ENCODE measurements around the gene MYBPC2.

MYBPC2 gene

DNA sequence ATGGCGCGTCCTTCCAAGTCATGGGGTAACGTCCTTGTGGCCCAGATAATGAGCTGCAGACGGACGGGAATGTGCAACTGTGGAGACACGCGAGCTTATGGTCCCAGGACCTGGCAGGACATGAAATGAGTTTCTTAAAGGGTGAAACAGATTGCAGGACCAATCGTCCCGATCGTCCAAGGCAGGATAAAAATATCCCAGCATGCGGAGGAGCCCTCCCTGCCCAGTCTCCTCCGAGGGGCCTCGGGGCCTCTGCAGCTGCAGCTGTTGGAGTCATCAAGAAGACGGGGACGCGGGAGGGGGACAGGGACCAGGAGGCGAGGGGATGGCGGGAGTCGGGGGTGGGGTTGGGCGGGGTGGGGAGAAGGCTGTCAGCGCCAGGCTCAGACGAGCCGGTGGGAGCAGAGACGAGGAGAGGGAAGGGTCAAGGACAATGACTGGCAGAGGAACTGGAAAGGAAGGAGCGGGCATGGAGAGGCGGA is 58.3 kb downstream of the MYBPC2 start:
- no peak for TF ChIP-seq CTCF (IDR thresholded peaks at IDR 0.05)
- no peak for TF ChIP-seq ZFX (IDR thresholded peaks at IDR 0.05; ENCODE audit: borderline replicate concordance)
- H3K27ac ChIP-seq, result no peak overlapping the region

DNA sequence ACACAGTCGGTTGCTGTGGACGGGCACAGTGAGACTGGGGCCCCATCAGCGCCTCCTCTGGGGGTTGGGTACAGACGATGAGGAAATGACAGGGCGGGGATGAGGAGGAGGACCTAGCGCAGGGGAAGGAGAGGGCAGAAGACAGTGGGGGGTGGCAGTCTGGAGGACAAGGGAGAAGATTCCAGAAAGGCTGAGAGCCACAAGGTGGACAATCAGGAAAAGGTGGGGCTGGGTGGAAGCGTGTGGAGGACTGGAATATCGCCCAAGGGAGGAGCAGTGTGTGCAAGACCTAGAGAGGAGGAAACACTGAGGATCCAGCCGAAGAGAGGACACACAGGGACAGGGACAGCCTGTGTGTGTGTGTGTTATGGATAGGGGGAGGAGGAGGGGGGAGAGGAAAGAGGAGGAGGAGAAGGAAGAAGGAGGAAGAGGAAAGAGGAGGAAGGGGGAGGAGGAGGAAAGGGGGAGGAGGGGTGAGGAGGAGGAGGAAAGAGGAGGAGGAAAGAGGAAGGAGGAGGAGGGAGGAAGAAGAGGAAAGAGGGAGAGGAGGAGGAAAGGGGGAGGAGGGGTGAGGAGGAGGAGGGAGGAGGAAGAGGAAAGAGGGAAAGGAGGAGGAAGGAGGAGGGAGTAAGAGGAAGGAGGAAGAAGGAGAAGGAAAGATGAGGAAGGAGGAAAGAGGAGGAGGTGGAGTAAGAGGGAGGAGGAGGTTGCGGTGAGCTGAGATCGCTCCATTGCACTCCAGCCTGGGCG is 59.8 kb downstream of the MYBPC2 start:
- H3K27ac ChIP-seq, result no peak overlapping the region
- TF ChIP-seq ZFX (IDR thresholded peaks at IDR 0.05; ENCODE audit: borderline replicate concordance) (no peak), CTCF (IDR thresholded peaks at IDR 0.05) (no peak)

DNA sequence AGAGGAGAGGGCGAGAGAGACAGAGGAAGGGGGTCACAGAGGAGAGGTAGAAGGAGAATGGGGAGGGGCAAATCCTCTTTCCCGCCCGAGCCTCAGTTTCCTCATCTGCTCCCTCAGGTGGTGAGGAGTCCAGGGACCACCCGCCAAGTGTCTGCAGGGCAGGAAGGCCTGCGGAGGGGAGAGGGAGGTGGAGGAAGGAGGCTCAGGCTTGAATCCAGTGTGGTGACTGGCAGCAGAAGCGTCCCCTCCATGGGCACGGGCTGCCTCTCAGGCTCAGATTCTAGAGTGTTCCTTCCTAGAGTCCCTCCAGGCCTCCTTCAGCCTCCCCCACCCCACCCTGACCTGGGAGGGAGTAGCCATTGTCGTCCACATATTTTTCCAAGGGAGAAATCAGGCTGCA is 60.5 kb downstream of the MYBPC2 start:
- TF ChIP-seq CTCF (IDR thresholded peaks at IDR 0.05) (no peak), ZFX (IDR thresholded peaks at IDR 0.05; ENCODE audit: borderline replicate concordance) (no peak)
- H3K27ac ChIP-seq, result no peak overlapping the region

GRCh38 chr19:50494186-50495019 is 61.7 kb downstream of the MYBPC2 start:
- TF ChIP-seq CTCF (IDR thresholded peaks at IDR 0.05) (no peak), ZFX (IDR thresholded peaks at IDR 0.05; ENCODE audit: borderline replicate concordance) (no peak)
- no peak overlapping the region for H3K27ac ChIP-seq

DNA sequence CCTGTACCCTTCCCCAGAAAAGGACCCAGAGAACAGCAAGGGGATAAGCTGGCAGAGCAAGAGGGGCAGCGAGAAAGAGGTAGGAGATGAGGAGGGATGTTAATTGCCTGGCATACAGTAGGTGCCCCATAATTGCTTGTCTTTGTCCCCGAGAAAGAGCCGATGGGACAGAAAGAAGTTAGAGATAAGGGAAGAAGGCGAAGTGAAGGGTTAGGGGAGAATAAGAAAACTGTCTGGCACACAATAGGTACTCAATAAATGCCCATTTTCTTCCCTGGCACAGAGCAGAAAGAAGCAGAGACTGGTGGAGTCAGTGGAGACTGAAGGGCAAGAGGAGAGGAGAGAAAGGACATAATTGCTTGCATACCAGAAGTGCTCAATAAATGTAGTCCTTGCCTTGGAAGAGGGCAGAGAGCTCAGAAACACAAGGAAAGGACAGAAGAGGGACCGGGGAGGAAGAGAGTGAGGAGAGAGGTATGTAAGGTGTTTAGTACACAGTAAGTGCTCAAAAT is 62.4 kb downstream of the MYBPC2 start:
- no peak overlapping the region for H3K27ac ChIP-seq
- no peak for TF ChIP-seq CTCF (IDR thresholded peaks at IDR 0.05)
- TF ChIP-seq ZFX (IDR thresholded peaks at IDR 0.05; ENCODE audit: borderline replicate concordance), result no peak

DNA sequence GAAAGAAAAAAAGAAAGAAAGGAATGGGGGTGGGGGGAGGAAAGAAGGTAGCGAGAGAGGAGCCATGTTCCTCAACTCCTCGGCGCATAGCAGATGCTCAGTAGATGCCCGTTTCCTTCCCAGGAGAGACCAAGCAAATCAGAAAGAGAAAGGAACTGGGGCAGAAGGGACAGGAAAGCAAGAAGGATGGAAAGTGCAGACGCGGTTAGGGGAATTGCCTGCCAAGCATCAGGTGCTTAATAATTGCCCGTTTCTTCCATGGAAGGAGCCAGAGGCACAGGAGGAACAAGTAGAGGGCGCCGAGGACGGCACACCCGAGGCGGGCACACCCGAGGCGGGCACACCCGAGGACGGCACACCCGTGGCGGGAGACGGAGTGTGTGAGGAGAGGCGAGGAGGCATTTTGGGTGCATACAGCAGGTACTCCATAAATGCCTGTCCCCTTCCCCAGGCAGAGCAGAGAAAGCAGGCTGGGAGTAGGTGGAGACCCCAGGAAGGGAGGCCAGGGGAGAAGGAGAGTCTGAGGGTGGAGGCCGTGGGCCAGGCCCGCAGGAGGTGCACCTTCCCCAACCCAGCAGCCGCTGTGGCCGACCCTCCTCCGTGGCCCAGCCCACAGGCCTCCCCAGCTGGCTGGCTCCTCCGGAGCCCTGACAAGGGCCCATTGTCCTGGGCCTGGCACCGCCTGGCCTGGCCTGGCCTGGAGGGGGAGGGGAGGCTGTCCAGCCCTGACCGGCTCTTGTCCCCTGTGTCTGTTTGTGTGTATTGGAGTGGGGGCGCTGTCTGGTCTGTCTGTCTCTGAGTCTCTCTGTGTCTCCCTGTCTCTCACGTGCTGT is 63.7 kb downstream of the MYBPC2 start:
- TF ChIP-seq CTCF (IDR thresholded peaks at IDR 0.05) (no peak), ZFX (IDR thresholded peaks at IDR 0.05; ENCODE audit: borderline replicate concordance) (no peak)
- no peak overlapping the region for H3K27ac ChIP-seq

Data from 22Rv1 (cell line).